H9 (cell line): ENCODE data around the gene HLA-C. TPM values are rescaled to one million over a fixed set of nuclear protein-coding genes. Genes with fewer than 3 reads are reported as not detected.
A peak's percentile ranks its signal among the peaks of the same experiment; 100 is the strongest.

ENCODE experiments used
- DNase-seq: peaks from one replicate; pipeline ENCODE4 v3.0.0-alpha.2; 2017
- H2AFZ ChIP-seq: one replicate; pipeline ENCODE4 v1.6.1; 2013; ENCODE audit warnings: mild to moderate bottlenecking, low read length, control low read depth, moderate library complexity
- H2AK5ac ChIP-seq: 2 replicates; pipeline ENCODE4 v1.6.1; 2013; ENCODE audit warnings: low read length, control low read depth, mixed read lengths; ENCODE audit not compliant: insufficient read length
- H2BK120ac ChIP-seq: one replicate; pipeline ENCODE4 v1.6.1; 2013; ENCODE audit warnings: low read depth, mild to moderate bottlenecking, low read length, control low read depth, inconsistent platforms; ENCODE audit not compliant: poor library complexity, severe bottlenecking
- H2BK12ac ChIP-seq: 2 replicates; pipeline ENCODE4 v1.6.1; 2013; ENCODE audit warnings: low read length, control low read depth, mixed read lengths, low read depth; ENCODE audit not compliant: insufficient read length
- H2BK15ac ChIP-seq: 2 replicates; pipeline ENCODE4 v1.6.1; 2013; ENCODE audit warnings: low read depth, low read length, control low read depth
- H2BK20ac ChIP-seq: one replicate; pipeline ENCODE4 v1.6.1; 2013; ENCODE audit warnings: low read depth, mild to moderate bottlenecking, low read length, control low read depth, inconsistent platforms; ENCODE audit not compliant: poor library complexity, severe bottlenecking
- H2BK5ac ChIP-seq: 2 replicates; pipeline ENCODE4 v1.6.1; 2013; ENCODE audit warnings: low read length, control low read depth, mixed read lengths; ENCODE audit not compliant: insufficient read length
- H3K14ac ChIP-seq: 2 replicates; pipeline ENCODE4 v1.6.1; 2013; ENCODE audit warnings: low read length, control low read depth; ENCODE audit not compliant: insufficient read depth
- H3K18ac ChIP-seq: 2 replicates; pipeline ENCODE4 v1.6.1; 2013; ENCODE audit warnings: low read depth, mild to moderate bottlenecking, mixed read lengths, low read length, control low read depth; ENCODE audit not compliant: insufficient read length
- H3K23ac ChIP-seq: 2 replicates; pipeline ENCODE4 v1.6.1; 2013; ENCODE audit warnings: low read length, control low read depth, mixed read lengths, low read depth; ENCODE audit not compliant: insufficient read length
- H3K23me2 ChIP-seq: 2 replicates; pipeline ENCODE4 v1.6.1; 2013; ENCODE audit warnings: low read depth, mild to moderate bottlenecking, mixed read lengths, low read length, control low read depth; ENCODE audit not compliant: insufficient read length, poor library complexity, severe bottlenecking
- H3K27ac ChIP-seq: 2 replicates; pipeline ENCODE4 v1.5.1; 2013; ENCODE audit warnings: low read length, control low read depth, mixed read lengths, low read depth; ENCODE audit not compliant: insufficient read length
- H3K27me3 ChIP-seq: 2 replicates; pipeline ENCODE4 v1.6.1; 2013; ENCODE audit warnings: low read length, control low read depth, inconsistent platforms; ENCODE audit not compliant: insufficient read depth
- H3K4ac ChIP-seq: 2 replicates; pipeline ENCODE4 v1.6.1; 2013; ENCODE audit warnings: low read depth, mild to moderate bottlenecking, control low read depth, inconsistent platforms, low read length, moderate library complexity
- H3K4me1 ChIP-seq: 2 replicates; pipeline ENCODE4 v1.6.1; 2013; ENCODE audit warnings: low read length, control low read depth, inconsistent platforms; ENCODE audit not compliant: insufficient read depth
- H3K4me2 ChIP-seq: 2 replicates; pipeline ENCODE4 v1.6.1; 2013; ENCODE audit warnings: low read length, control low read depth, mixed read lengths; ENCODE audit not compliant: insufficient read length, insufficient read depth
- H3K56ac ChIP-seq: 2 replicates; pipeline ENCODE4 v1.6.1; 2013; ENCODE audit warnings: low read depth, mild to moderate bottlenecking, mixed read lengths, low read length, control low read depth; ENCODE audit not compliant: insufficient read length
- H3K79me1 ChIP-seq: 2 replicates; pipeline ENCODE4 v1.6.1; 2013; ENCODE audit warnings: low read depth, mild to moderate bottlenecking, moderate library complexity, low read length, control low read depth, inconsistent platforms; ENCODE audit not compliant: insufficient read depth, poor library complexity, severe bottlenecking
- H3K79me2 ChIP-seq: 2 replicates; pipeline ENCODE4 v1.6.1; 2013; ENCODE audit warnings: low read length, control low read depth, inconsistent platforms; ENCODE audit not compliant: insufficient read depth
- H3K9ac ChIP-seq: 2 replicates; pipeline ENCODE4 v1.6.1; 2013; ENCODE audit warnings: low read length, control low read depth, mixed read lengths; ENCODE audit not compliant: insufficient read length; ENCODE audit errors: extremely low read depth
- H3K9me3 ChIP-seq: one replicate; pipeline ENCODE4 v1.6.1; 2013; ENCODE audit warnings: low read depth, low read length, inconsistent platforms; ENCODE audit not compliant: control insufficient read depth
- H3T11ph ChIP-seq: one replicate; pipeline ENCODE4 v1.6.1; 2013; ENCODE audit warnings: mild to moderate bottlenecking, low read length, control low read depth, inconsistent platforms
- H4K20me1 ChIP-seq: one replicate; pipeline ENCODE4 v1.6.1; 2013; ENCODE audit not compliant: control insufficient read depth, insufficient read length, insufficient read depth
- H4K5ac ChIP-seq: 2 replicates; pipeline ENCODE4 v1.6.1; 2013; ENCODE audit warnings: low read depth, mild to moderate bottlenecking, mixed read lengths, low read length, control low read depth; ENCODE audit not compliant: insufficient read length
- H4K8ac ChIP-seq: replicated peaks from 2 replicates; pipeline ENCODE4 v1.6.1; 2013; ENCODE audit warnings: low read length, control low read depth, mixed read lengths, low read depth; ENCODE audit not compliant: insufficient read length
- H4K91ac ChIP-seq: 2 replicates; pipeline ENCODE4 v1.6.1; 2013; ENCODE audit warnings: low read depth, mild to moderate bottlenecking, moderate library complexity, mixed read lengths, low read length, control low read depth; ENCODE audit not compliant: insufficient read length
- H3K27ac Mint-ChIP-seq, 3 experiments: 2 replicates in 2 of 3; 3 replicates in 1 of 3; pipeline ENCODE4 v1.8.0; 2020 to 2021; ENCODE audit warnings: mixed read lengths in 3 of 3, mild to moderate bottlenecking in 1 of 3, moderate library complexity in 1 of 3
- H3K27me3 Mint-ChIP-seq: 2 replicates; pipeline ENCODE4 v1.8.0; 2021; ENCODE audit warnings: low read depth, mild to moderate bottlenecking, moderate library complexity, mixed read lengths
- H3K36me3 Mint-ChIP-seq, 3 experiments: 2 replicates in 2 of 3; 3 replicates in 1 of 3; pipeline ENCODE4 v1.8.0; 2020 to 2021; ENCODE audit warnings: low read depth in 3 of 3, mixed read lengths in 3 of 3; ENCODE audit not compliant: insufficient read depth in 1 of 3
- H3K4me1 Mint-ChIP-seq, 2 experiments: 2 replicates each; pipeline ENCODE4 v1.8.0; 2020; ENCODE audit warnings: mixed read lengths in 2 of 2
- H3K4me3 Mint-ChIP-seq, 2 experiments: 2 replicates in 1 of 2; 3 replicates in 1 of 2; pipeline ENCODE4 v1.8.0; 2020 to 2021; ENCODE audit warnings: mild to moderate bottlenecking in 2 of 2, mixed read lengths in 2 of 2, moderate library complexity in 1 of 2
- H3K9me3 Mint-ChIP-seq, 2 experiments: 2 replicates in 1 of 2; 3 replicates in 1 of 2; pipeline ENCODE4 v1.8.0; 2020; ENCODE audit warnings: mild to moderate bottlenecking in 2 of 2, mixed read lengths in 2 of 2, moderate library complexity in 1 of 2
- whole genome bisulfite sequencing: extraction: QIAGEN DNeasy Blood & Tissue Kit; methylation state at CpG from one replicate; pipeline ENCODE4 v1.1.7; 2013; ENCODE audit warnings: missing lambda C conversion rate, low lambda C conversion rate, mixed read lengths; ENCODE audit not compliant: insufficient read length; ENCODE audit errors: extremely low coverage; 5-methylcytosine and 5-hydroxymethylcytosine counted together
- total RNA-seq: library from RNA; stranded (reverse); gene quantifications from 2 replicates; pipeline ENCODE4 v1.2.1, GENCODE V29; 2021
- TF ChIP-seq, protein P1 (sequence below): fragments of 200-600 bp; sonication (generic); conservative IDR thresholded peaks from 3 replicates; pipeline ENCODE4 v1.8.0; 2021; ENCODE audit warnings: antibody characterized with exemption, mild to moderate bottlenecking

The HLA-C gene
- total RNA-seq, 1 experiment from 2014 or later = 239 TPM

DNA sequence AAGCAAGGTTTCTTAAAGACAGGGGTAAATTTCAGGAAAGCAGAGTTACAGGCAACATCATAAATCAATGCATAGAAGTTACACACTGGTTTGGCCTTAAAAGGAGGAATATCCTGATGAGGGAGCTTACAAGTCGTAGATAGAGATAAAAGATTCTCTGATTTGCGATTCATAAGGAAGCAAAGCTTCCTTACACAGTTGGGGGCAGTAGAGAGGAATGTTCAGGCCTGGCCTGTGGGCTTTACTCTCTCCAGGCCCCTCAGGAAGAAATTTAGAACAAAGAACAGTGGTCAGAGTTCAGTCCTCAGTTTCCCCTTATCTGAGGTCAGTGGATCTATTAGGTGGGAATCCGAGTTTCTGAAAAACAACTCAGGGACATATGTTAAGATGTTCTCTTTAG, 19.3 kb downstream of the HLA-C start:
- H3K9ac ChIP-seq = no peak overlapping the region
- Mint-ChIP-seq H3K9me3 (peaks cover 11 to 15% of the 10 kb centered on the region in 2 experiments), H3K4me3 (no peak overlapping the region), H3K27ac (no peak overlapping the region), H3K4me1 (peaks cover 14% of the 10 kb centered on the region in 2 experiments), H3K27me3 (peaks cover 17% of the 10 kb centered on the region), H3K36me3 (peaks cover 0 to 17% (median 1%) of the 10 kb centered on the region in 3 experiments; a peak in 5 of 7 replicates)
- no peak for DNase-seq
- no peaks in the 10 kb centered on the region for H4K20me1 ChIP-seq
- no peak overlapping the region for H3T11ph ChIP-seq
- WGBS = no CpG with 5 or more reads among the region's 3 CpGs
- H3K27me3 ChIP-seq = no peaks in the 10 kb centered on the region
- no peak overlapping the region for H3K23ac ChIP-seq
- H2BK5ac ChIP-seq = no peak overlapping the region
- no peak overlapping the region for H4K91ac ChIP-seq
- H2BK15ac ChIP-seq = no peak overlapping the region
- no peak overlapping the region for H3K56ac ChIP-seq
- no peak overlapping the region for H3K14ac ChIP-seq
- TF ChIP-seq, protein P1, sequence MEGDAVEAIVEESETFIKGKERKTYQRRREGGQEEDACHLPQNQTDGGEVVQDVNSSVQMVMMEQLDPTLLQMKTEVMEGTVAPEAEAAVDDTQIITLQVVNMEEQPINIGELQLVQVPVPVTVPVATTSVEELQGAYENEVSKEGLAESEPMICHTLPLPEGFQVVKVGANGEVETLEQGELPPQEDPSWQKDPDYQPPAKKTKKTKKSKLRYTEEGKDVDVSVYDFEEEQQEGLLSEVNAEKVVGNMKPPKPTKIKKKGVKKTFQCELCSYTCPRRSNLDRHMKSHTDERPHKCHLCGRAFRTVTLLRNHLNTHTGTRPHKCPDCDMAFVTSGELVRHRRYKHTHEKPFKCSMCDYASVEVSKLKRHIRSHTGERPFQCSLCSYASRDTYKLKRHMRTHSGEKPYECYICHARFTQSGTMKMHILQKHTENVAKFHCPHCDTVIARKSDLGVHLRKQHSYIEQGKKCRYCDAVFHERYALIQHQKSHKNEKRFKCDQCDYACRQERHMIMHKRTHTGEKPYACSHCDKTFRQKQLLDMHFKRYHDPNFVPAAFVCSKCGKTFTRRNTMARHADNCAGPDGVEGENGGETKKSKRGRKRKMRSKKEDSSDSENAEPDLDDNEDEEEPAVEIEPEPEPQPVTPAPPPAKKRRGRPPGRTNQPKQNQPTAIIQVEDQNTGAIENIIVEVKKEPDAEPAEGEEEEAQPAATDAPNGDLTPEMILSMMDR = peak; percentile 49; the same call in 2 of the 3 replicates
- no peak overlapping the region for H2BK120ac ChIP-seq
- no peak overlapping the region for H2AK5ac ChIP-seq
- H3K18ac ChIP-seq = no peak overlapping the region
- no peak overlapping the region for H3K27ac ChIP-seq
- no peaks in the 10 kb centered on the region for H3K9me3 ChIP-seq
- no peak overlapping the region for H2AFZ ChIP-seq
- H3K79me2 ChIP-seq = no peaks in the 10 kb centered on the region
- no peaks in the 10 kb centered on the region for H3K79me1 ChIP-seq
- H3K23me2 ChIP-seq = no peaks in the 10 kb centered on the region
- no peak overlapping the region for H2BK20ac ChIP-seq
- no peaks in the 10 kb centered on the region for H3K4me1 ChIP-seq
- H4K8ac ChIP-seq = no peak overlapping the region
- H3K4me2 ChIP-seq = no peak overlapping the region
- no peak overlapping the region for H4K5ac ChIP-seq
- no peak overlapping the region for H3K4ac ChIP-seq
- H2BK12ac ChIP-seq = no peak overlapping the region
